GM18861 (cell line): ENCODE measurements around the gene ACOX3.

Experiments used
- ATAC-seq: cut with Tn5 transposase; IDR thresholded peaks from one replicate; pipeline ENCODE4 v1.9.1; 2021; ENCODE audit not compliant: unreplicated experiment

ACOX3 gene

DNA sequence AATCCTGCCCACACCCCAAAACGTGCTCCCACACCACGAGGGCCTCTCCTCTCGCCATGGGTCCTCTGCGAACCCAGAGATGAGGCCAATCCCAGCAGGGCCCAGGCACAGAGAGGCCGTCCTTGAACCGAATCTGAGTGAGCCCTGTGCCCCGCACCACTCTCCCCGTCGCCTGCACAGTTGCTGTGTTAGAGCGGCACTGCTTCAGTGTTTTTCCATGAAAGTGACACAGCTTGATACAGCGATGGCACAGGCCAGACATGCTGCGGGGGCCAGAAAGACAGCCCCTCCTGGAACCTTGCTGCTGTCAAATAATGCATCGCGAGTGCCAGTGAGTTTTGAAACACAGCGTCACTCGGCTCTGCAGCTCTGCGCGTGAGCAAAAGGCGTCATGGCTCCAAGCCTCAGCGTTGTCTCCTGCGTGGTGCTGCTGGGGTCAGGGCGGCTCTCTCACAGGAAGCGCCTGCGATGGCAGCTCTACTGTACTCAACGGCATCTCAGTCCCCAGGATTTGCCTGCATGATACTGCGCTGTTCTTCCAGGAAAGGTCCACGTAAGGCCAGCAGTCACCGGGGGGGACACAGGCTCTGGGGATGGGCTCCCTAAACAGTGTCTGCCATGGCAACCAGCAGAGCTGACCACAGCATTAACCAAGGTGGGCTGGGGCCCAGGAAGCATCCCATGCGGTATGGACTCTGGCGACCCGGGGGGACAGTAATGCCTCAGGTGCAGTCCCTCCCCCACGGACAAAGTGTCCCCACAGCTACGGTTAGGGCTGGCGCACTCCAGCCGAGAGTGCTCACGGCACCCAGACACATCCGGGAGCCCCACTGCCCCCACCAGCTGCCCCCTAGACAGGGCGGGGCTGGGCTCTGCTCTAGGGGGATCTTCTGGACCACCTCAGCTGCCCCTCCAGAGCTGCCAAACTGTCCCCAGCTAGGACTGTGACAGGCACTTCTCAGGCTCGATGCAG lies 63.1 kb downstream of the ACOX3 start:
- ATAC-seq: no peak

DNA sequence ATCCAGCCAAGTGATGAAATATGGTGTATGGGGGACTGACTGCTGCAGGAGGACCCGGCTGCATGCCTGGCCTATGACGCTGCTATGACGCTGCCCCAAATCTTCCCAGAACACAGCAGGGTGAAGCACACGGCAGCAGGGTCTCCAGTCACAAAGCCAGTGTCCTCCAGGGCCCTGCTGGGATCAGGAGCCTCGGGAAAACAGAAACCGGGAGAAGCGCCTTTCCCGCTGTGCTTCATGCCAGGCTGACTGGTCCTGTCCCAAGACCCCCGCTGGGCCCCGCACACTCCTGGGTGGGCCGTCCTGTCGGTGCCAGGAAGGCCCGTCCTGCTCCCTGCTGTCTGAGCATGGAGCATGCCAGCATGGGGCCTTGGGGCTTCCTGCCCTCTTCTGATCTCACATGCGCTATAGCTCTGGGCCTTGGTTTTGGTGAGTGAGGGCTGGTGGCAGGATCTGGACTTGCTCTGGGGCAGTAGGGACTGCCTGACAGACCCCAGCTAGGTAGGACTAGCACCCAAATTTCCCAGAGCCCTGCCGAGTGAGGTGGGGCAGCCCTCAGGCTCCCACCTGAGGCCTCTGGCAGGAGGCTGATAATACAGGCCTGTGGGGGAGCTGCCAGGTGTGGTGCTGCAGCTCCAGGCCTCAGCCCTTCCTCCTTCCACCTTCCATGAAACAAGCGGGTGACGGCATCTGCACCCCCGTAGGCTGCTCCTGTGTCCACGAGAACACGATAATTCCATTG lies 64.0 kb downstream of the ACOX3 start:
- no peak for ATAC-seq

DNA sequence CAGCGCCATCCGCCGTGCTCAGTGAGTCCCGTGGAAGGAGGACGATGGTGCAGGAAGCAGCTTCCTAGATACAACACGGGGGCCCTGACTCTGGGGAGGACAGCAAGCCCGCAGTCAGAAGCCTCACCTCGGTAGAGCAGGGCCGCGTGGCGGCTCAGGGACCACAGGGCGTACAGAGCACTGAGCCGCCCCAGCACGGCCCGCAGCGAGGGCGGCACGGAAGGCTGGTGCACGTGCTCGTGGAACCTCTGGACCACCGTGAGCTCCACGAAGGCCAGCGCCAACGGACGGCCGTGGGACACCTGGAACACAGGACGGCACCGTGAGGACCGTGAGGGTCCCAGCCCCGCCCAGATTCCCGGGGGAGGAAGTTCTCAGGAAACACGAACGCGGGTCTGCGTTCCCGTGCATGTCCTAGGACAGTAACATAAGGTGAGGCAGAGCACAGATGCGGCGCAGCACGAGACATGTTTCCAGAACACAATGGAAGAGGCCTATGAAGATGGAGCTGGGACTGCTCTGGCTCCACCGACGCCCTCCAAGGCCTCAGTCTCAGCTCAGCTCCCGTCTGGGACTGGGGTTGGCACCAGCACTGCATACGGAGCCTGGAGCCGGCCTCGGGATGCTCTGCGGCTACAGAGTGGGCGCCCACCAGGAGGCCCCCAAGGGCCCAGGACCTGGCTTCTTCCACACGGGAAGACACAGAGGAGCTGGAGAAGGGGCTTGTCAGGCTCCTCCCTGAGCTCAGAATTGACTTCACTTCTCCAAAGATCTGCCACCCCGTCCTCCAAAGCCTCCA lies 65.5 kb downstream of the ACOX3 start:
- ATAC-seq: no peak

DNA sequence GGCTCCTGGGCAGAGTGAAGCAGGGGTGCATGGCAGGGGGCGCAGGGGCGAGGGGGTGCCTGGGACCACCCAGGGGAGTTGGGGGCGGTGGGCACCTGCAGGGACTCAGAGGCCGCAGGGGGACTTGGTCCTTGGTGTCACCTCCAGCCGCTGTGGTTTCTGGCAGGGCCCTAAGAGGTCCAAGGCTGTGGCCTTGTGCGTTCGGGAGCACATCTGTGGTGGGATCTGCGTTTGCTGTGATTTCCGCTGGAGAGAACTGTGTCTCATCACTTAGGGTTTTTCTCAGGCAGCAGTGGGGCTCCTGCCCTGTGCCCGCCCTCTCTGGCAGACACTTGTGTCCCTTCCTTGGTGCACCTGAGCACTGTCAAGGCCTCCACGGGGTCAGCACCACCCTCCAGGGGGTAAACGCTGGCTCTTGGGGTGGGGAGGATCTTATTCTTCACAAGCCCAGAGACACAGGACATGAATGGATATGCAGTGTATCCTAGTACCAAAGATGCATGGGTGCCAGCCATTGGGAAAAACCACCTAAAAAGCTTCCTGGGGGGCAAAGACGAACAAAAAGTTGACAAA lies 66.5 kb downstream of the ACOX3 start:
- no peak for ATAC-seq

DNA sequence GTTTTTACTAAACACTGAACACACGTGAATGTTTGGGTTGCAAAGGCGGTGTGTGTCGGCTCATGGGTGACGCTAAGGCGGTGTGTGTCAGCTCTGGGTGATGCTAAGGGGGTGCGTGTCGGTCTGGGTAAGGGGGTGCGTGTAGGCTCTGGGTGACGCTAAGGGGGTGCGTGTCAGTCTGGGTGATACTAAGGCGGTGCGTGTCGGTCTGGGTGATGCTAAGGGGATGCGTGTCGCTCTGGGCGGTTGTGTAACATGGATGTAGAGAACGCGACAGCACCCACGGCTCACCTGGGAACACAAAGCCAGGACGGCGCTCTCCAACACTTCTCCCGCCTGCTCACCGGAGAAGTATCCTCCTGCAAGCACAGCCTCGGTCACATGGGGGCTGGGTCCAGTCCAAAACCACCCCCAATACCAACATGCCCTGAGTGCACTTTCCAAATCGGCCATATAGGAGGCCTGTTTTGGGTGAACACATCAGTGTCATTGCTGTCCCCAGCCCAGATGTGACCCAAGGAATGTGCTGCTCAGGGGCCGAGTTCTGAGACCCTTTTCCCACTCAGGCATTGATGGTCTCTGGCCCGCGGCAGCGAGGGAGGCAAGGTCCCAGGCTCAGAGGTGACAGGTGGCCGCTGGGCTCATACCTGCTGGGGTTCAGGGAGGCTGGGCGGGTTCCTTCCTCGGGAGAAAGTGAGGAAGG lies 67.1 kb downstream of the ACOX3 start:
- no peak for ATAC-seq

DNA sequence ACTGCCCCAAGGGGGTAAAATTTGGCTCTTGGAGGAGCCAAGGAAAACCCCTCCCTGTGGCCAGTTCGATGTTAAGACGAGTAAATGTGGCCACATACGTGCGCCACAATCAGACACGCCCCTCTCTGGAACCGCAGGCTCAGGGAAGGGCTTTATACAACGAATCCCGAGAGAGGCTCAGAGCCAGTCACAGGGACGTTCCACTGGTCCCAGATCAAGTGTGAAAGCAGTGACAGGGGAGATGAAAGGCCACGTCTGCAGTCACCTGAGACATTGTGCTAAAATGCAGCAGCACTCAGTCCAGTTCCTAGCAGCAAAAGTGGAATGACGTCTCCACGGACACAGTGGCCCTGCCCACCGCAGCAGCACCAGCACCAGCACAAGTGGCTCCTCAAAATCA lies 68.0 kb downstream of the ACOX3 start:
- no peak for ATAC-seq

- no peak for ATAC-seq
These were observed 68.9 kb downstream of the ACOX3 start for GRCh38 chr4:8371596-8371995.

GRCh38 chr4:8370835-8371595 lies 69.5 kb downstream of the ACOX3 start:
- no peak for ATAC-seq

GRCh38 chr4:8370106-8370787 lies 70.3 kb downstream of the ACOX3 start:
- ATAC-seq: no peak

DNA sequence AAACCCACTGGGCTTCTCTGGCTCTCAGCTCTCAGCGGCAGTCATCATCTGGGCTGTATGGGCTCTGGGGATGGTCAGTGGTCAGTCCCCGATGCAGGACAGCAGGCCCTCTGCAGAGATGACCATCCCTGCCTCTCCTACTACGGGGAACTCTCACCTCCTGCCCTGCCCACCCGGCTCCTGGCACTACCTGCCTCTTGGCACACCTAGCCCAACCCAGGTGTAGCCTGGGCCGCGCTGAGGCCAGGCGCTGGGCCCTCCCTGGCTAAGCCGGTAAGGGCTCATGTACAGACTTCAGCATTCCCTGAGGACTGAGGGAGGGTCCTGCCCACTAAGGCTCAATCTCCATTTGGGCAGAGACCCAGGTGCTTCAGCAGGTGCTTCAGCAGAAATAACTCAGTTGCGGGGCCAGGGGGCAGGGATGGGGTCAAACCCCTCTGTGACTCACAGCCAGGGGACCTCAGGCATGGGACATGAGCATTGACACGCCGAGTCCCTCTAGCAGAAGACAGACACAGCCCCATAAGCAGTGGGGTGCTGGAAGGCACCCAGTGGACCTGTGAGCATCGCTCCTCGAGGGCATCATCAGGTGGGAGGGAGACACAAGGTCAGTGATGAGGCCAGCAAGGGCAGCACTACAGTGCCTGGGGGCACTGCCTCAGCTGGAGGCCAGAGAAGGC lies 71.0 kb downstream of the ACOX3 start:
- no peak for ATAC-seq

GRCh38 chr4:8368998-8369397 lies 71.5 kb downstream of the ACOX3 start:
- ATAC-seq: no peak

DNA sequence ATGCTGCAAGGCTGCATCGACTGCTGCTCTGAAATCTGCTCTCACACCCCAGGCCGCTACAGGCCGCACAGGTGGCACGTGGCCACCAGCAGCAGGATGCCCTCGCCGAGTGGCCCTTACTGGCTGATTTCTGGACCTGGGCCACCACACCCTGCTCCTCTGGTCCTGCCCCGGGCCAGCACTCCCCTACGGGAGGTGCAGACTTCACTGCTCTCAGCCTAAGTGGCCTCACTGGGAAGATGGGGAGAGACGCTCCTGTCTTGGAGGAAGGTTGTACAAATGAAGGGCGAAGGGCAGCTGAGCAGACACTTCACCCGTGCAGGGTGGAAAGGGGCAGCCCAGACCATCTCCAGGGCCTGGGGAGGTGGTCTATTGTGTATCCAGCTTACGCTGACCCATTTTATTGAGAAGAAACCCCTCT lies 72.5 kb downstream of the ACOX3 start:
- no peak for ATAC-seq

GRCh38 chr4:8366601-8367000 lies 73.9 kb downstream of the ACOX3 start:
- ATAC-seq: no peak

- no peak for ATAC-seq
These were observed 74.6 kb downstream of the ACOX3 start for GRCh38 chr4:8365951-8366350.

- no peak for ATAC-seq
These were observed 75.2 kb downstream of the ACOX3 start for GRCh38 chr4:8365353-8365752.

GRCh38 chr4:8364848-8365350 lies 75.6 kb downstream of the ACOX3 start:
- no peak for ATAC-seq

DNA sequence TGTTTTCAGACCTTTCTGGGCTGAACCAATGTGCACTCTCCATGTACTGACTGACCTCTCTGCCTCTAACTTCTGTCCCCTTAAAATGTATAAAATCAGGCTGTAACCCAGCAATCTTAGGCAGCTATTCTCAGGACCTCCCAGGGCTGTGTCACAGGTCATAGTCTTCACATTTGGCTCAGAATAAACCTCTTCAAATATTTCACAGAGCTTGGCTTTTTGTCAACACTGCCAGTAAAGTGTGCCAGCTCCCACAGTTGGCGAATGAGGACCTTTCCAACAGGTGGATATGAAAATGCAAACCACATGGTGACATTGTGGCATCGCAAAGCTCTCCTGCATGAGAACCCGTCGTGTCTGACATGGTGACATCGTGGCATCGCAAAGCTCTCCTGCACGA lies 76.4 kb downstream of the ACOX3 start:
- no peak for ATAC-seq

GRCh38 chr4:8362483-8362882 lies 78.0 kb downstream of the ACOX3 start:
- no peak for ATAC-seq
